ENCODE results near the gene ARF4.

The ARF4 gene

DNA sequence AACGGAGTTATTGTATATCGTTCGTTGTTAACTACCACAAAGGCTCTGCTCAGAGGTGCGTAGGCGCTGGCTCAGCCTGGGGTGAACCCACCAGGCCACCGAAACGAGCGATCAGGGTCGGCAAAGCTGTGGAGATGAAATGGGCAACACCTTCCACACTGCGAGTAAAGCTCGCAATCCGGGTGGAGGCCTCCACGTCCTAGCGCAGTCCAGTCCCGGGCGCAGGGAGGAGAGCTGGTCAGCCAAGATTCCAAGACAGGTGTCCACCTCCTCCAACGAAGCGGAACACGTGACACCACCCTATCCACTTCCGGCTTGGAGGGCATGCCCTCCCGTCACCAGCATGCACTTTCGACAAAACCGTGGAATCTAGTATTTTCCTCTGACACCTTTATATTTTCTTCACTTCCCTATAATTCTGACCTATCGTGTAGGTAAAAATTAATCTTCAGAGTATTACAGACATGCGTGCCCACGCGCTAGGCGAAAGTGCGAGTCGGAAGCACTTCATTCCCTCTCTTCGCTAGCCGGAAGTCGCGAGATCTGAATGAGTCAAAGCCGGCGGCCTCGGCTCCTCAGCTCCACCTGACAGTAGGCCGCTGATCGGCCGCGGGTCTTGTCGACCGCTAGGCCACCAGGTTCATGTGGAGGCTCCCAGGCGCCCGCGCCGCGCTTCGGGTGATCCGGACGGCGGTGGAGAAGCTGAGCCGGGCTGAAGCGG, 41.2 kb downstream of the ARF4 start, which contains the start of gene PDE12:
Gene PDE12 (plus strand): TSS at position 537 of the 721 bp plus-strand sequence. CDS start 106 bp downstream, at position 643.
- peak within 1 kb of the TSS; percentile 93 for H3K4me3 Mint-ChIP-seq
- peak; percentile 95 for ATAC-seq
- H3K9me3 Mint-ChIP-seq: no peaks in the 10 kb centered on the region
- H3K27me3 Mint-ChIP-seq: no peaks in the 10 kb centered on the region
- peak within 1 kb of the TSS; percentile 97 for H3K27ac Mint-ChIP-seq
- peaks cover 14% of the 10 kb centered on the region for H3K36me3 Mint-ChIP-seq
- peaks cover 40% of the 10 kb centered on the region for H3K4me1 Mint-ChIP-seq

DNA sequence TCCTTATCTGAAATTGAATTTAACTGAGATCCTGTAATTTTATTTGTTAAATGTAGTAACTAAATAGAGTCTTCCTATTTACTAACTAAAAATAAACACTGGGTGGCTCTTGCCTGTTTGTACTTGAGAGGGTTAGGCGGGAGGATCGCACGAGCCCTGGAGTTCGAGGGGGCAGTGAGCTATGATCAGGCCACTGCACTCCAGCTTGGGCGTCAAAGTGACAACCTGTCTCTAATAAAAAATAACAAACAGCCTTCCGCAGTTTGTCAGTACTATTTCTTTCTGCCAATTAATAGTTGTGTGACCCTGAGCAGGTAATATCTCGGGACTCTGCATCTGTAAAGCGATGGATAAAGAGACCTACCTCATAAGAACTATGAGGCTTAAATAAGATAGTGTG, 41.8 kb downstream of the ARF4 start:
- ATAC-seq: no peak

GRCh38 chr3:57546616-57547015, 50.5 kb downstream of the ARF4 start:
- Mint-ChIP-seq H3K4me3 (no peak overlapping the region), H3K4me1 (peaks cover 12% of the 10 kb centered on the region), H3K9me3 (no peaks in the 10 kb centered on the region), H3K36me3 (no peaks in the 10 kb centered on the region), H3K27me3 (no peaks in the 10 kb centered on the region), H3K27ac (no peak overlapping the region)
- no peak for ATAC-seq

More for the DNA sequence above, 41.8 kb downstream of the ARF4 start:
- H3K4me3 Mint-ChIP-seq: peak overlapping the region; percentile 93
- H3K27ac Mint-ChIP-seq: peak overlapping the region; percentile 97
- no peaks in the 10 kb centered on the region for H3K27me3 Mint-ChIP-seq
- H3K36me3 Mint-ChIP-seq: peaks cover 8% of the 10 kb centered on the region
- no peaks in the 10 kb centered on the region for H3K9me3 Mint-ChIP-seq
- H3K4me1 Mint-ChIP-seq: peaks cover 35% of the 10 kb centered on the region

DNA sequence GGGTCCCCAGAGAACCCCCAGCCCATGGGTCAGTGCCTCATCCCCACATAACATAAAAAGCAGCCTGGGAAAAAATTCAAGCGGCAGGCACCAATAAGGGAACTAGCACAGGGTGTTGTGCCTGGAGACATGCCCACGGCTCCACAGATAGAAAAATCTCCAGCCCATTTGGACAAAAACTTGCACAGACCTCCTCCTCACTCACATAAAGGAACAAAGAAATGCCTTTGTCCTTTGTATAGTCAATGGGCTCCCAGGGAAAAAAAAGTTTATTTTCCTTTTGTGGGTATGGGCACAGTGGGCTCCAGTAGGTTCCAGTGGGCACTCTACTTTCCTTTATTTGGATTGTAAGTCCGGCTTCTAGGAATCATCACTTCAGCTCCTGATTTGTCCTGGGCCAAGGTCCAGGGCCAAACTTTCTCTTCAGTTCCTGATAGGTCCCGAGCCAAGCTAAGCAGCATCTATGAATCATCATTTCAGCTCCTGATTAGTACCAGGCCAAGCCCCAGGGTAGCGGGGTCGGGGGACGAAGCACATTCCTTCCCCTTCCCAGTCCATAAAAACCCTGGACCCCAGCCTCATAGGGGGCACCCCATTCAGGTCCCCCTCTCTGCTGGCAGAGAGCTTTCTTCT, 51.4 kb downstream of the ARF4 start:
- Mint-ChIP-seq H3K4me1 (peaks cover 12% of the 10 kb centered on the region), H3K9me3 (no peaks in the 10 kb centered on the region), H3K36me3 (no peaks in the 10 kb centered on the region), H3K4me3 (no peak overlapping the region), H3K27ac (no peak overlapping the region), H3K27me3 (no peaks in the 10 kb centered on the region)
- no peak for ATAC-seq

DNA sequence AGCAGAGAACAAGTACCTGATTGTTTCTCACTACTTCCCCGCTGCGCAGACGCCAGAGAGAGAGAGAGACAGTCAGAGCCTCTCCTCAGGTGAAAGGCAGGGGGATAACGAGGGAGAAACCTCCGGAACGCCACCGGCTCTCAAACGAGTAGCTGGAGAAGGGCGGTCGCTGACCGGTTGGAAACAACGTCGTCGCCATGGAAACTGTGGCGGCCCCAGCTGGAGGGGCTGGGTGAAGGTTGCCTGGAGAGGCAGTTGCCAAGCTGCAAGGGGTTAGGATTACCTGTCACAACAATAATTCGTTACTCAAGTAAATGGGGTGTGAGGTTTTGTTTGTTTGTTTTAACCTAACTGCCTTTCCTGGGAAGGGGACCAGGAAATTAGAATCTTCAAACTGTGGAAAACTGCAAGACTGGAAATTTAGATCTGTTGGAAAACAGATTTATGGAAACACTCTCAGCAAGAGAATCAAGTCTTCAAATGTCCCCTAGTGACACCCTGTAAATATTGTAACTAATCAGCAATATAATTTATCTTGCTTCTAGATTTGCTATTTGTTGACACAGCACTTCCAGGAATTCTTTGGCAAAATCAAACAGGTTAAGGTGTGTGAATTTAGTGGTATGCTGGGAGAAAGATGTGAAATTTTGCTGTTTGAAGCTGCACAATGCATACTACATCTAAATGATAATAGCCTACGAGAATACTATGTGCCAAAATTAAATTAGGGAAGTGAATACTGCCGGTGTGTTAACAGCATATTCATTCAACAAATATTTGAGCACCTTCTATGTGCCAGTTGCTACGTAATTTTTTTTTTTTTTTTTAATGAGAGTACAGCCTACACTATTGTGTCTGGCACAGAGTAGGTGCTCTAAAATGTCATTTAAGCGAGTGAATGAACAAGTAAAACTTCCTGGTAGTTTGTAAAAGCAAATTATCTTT, 52.7 kb downstream of the ARF4 start, which contains the start of gene DNAH12:
Gene DNAH12 (minus strand): TSS at position 164 of the 945 bp plus-strand sequence. CDS start 1,474 bp downstream, outside the sequence.
- Mint-ChIP-seq H3K4me3 (no peak within 1 kb of the TSS), H3K27ac (no peak within 1 kb of the TSS), H3K4me1 (peaks cover 12% of the 10 kb centered on the region), H3K9me3 (no peaks in the 10 kb centered on the region), H3K27me3 (no peaks in the 10 kb centered on the region), H3K36me3 (no peaks in the 10 kb centered on the region)
- ATAC-seq: no peak

GRCh38 chr3:57538465-57538864, 58.7 kb downstream of the ARF4 start:
- H3K4me1 Mint-ChIP-seq: no peaks in the 10 kb centered on the region
- no peak overlapping the region for H3K4me3 Mint-ChIP-seq
- no peaks in the 10 kb centered on the region for H3K27me3 Mint-ChIP-seq
- ATAC-seq: no peak
- H3K27ac Mint-ChIP-seq: no peak overlapping the region
- H3K36me3 Mint-ChIP-seq: peaks cover 4% of the 10 kb centered on the region
- H3K9me3 Mint-ChIP-seq: no peaks in the 10 kb centered on the region

- Mint-ChIP-seq H3K4me1 (no peaks in the 10 kb centered on the region), H3K27ac (no peak overlapping the region), H3K27me3 (no peaks in the 10 kb centered on the region), H3K36me3 (no peaks in the 10 kb centered on the region), H3K9me3 (no peaks in the 10 kb centered on the region), H3K4me3 (no peak overlapping the region)
- no peak for ATAC-seq
Observed at GRCh38 chr3:57530071-57530608, 67.0 kb downstream of the ARF4 start.
